OCI-LY1 (cell line): ENCODE results near the gene PCBP2.

Experiments used
- H2AFZ ChIP-seq: fragments of 200-600 bp; sonication (generic), shearing (Covaris generic); 2 replicates; pipeline ENCODE4 v1.6.0; 2014; ENCODE audit warnings: antibody characterized with exemption, mild to moderate bottlenecking, low read length
- H3F3A ChIP-seq: fragments of 200-600 bp; sonication (generic), shearing (Covaris generic); 2 replicates; pipeline ENCODE4 v1.6.0; 2014; ENCODE audit warnings: mild to moderate bottlenecking, antibody characterized with exemption, low read length, moderate library complexity; ENCODE audit not compliant: insufficient read depth
- H3K27ac ChIP-seq: fragments of 200-600 bp; sonication (generic); 2 replicates; pipeline ENCODE4 v1.5.1; 2014; ENCODE audit warnings: low read length, mixed run types, mild to moderate bottlenecking, low read depth; ENCODE audit not compliant: poor library complexity, severe bottlenecking
- H3K27me3 ChIP-seq: fragments of 200-600 bp; sonication (generic); 2 replicates; pipeline ENCODE4 v1.6.0; 2014; ENCODE audit warnings: antibody characterized with exemption, mild to moderate bottlenecking, low read length, moderate library complexity; ENCODE audit not compliant: insufficient read depth
- H3K36me3 ChIP-seq: fragments of 200-600 bp; sonication (generic); 2 replicates; pipeline ENCODE4 v1.6.1; 2014; ENCODE audit warnings: mild to moderate bottlenecking, antibody characterized with exemption, low read length, moderate library complexity, mixed read lengths; ENCODE audit not compliant: insufficient read depth
- H3K4me1 ChIP-seq: fragments of 200-600 bp; sonication (generic); 2 replicates; pipeline ENCODE4 v1.5.1; 2014; ENCODE audit warnings: mild to moderate bottlenecking, low read length, moderate library complexity; ENCODE audit not compliant: insufficient read depth, severe bottlenecking
- H3K4me2 ChIP-seq: fragments of 200-600 bp; sonication (generic), shearing (Covaris generic); 2 replicates; pipeline ENCODE4 v1.6.1; 2014; ENCODE audit warnings: low read length
- H3K4me3 ChIP-seq: fragments of 200-600 bp; sonication (generic); 2 replicates; pipeline ENCODE4 v1.5.1; 2014; ENCODE audit warnings: low read length, low read depth, mild to moderate bottlenecking, mixed read lengths; ENCODE audit not compliant: poor library complexity, severe bottlenecking
- H3K79me2 ChIP-seq: fragments of 200-600 bp; shearing (Covaris generic); 2 replicates; pipeline ENCODE4 v1.6.1; 2016; ENCODE audit warnings: mixed run types, low read length, mixed read lengths; ENCODE audit not compliant: insufficient read depth
- H3K9ac ChIP-seq: fragments of 200-600 bp; sonication (generic), shearing (Covaris generic); 2 replicates; pipeline ENCODE4 v1.6.1; 2014; ENCODE audit warnings: mild to moderate bottlenecking, low read length, mixed read lengths
- H3K9me2 ChIP-seq: fragments of 200-600 bp; sonication (generic), shearing (Covaris generic); 2 replicates; pipeline ENCODE4 v1.6.1; 2014; ENCODE audit warnings: low read depth, mild to moderate bottlenecking, low read length, mixed read lengths
- H3K9me3 ChIP-seq: fragments of 200-600 bp; shearing (Covaris generic); 2 replicates; pipeline ENCODE4 v1.6.1; 2014; ENCODE audit warnings: low read length, mixed read lengths
- H4K20me1 ChIP-seq: fragments of 200-600 bp; sonication (generic), shearing (Covaris generic); 2 replicates; pipeline ENCODE4 v1.6.0; 2016; ENCODE audit warnings: mild to moderate bottlenecking, low read length; ENCODE audit not compliant: insufficient read depth
- CTCF ChIP-seq: fragments of 200-600 bp; sonication (generic), shearing (Covaris generic); IDR thresholded peaks from 2 replicates; pipeline ENCODE4 v1.5.1; 2017; ENCODE audit warnings: mild to moderate bottlenecking, antibody characterized with exemption, low read length, moderate library complexity, mixed read lengths
- EZH2 ChIP-seq: fragments of 200-600 bp; sonication (generic), shearing (Covaris generic); IDR thresholded peaks from 2 replicates; pipeline ENCODE4 v1.8.0; 2017; ENCODE audit warnings: borderline replicate concordance, mixed run types, mild to moderate bottlenecking, antibody characterized with exemption, low read length, moderate library complexity, mixed read lengths

Gene PCBP2

GRCh38 chr12:53450936-53451335, 966 bp upstream of the PCBP2 start:
- peaks cover 19% of the 10 kb centered on the region for H4K20me1 ChIP-seq
- H3K9me3 ChIP-seq: no peaks in the 10 kb centered on the region
- no peak overlapping the region for H3K27ac ChIP-seq
- H3K79me2 ChIP-seq: peaks cover 38% of the 10 kb centered on the region
- TF ChIP-seq EZH2: no peak
- TF ChIP-seq CTCF: no peak
- peaks cover 61% of the 10 kb centered on the region for H3K36me3 ChIP-seq
- no peak overlapping the region for H3K4me2 ChIP-seq
- H3F3A ChIP-seq: no peaks in the 10 kb centered on the region
- H2AFZ ChIP-seq: no peak overlapping the region
- H3K4me3 ChIP-seq: no peak overlapping the region
- H3K9ac ChIP-seq: no peak overlapping the region
- no peaks in the 10 kb centered on the region for H3K27me3 ChIP-seq
- peaks cover 34% of the 10 kb centered on the region for H3K4me1 ChIP-seq
- no peaks in the 10 kb centered on the region for H3K9me2 ChIP-seq

- Histone ChIP-seq H3K27ac (peak overlapping the region; percentile 88), H3K79me2 (peaks cover 38% of the 10 kb centered on the region), H2AFZ (no peak overlapping the region), H4K20me1 (peaks cover 19% of the 10 kb centered on the region), H3K4me3 (peak overlapping the region; percentile 99), H3K9me2 (no peaks in the 10 kb centered on the region), H3K4me2 (peak overlapping the region; percentile 99), H3K4me1 (peaks cover 34% of the 10 kb centered on the region), H3K9ac (peak overlapping the region; percentile 100), H3K9me3 (no peaks in the 10 kb centered on the region), H3F3A (no peaks in the 10 kb centered on the region), H3K27me3 (no peaks in the 10 kb centered on the region), H3K36me3 (peaks cover 64% of the 10 kb centered on the region)
- TF ChIP-seq EZH2: no peak
- TF ChIP-seq CTCF: peak; percentile 60
Measured at GRCh38 chr12:53452159-53453077, 516 bp downstream of the PCBP2 start.

GRCh38 chr12:53453953-53454640, 2.2 kb downstream of the PCBP2 start:
- peaks cover 68% of the 10 kb centered on the region for H3K36me3 ChIP-seq
- no peak for TF ChIP-seq CTCF
- no peak for TF ChIP-seq EZH2
- no peaks in the 10 kb centered on the region for H3K27me3 ChIP-seq
- no peak overlapping the region for H3K27ac ChIP-seq
- H3F3A ChIP-seq: no peaks in the 10 kb centered on the region
- peaks cover 19% of the 10 kb centered on the region for H4K20me1 ChIP-seq
- no peak overlapping the region for H2AFZ ChIP-seq
- peak overlapping the region; percentile 99 for H3K4me3 ChIP-seq
- peak overlapping the region; percentile 100 for H3K9ac ChIP-seq
- H3K9me2 ChIP-seq: no peaks in the 10 kb centered on the region
- peaks cover 34% of the 10 kb centered on the region for H3K4me1 ChIP-seq
- H3K4me2 ChIP-seq: peak overlapping the region; percentile 99
- H3K79me2 ChIP-seq: peaks cover 38% of the 10 kb centered on the region
- H3K9me3 ChIP-seq: no peaks in the 10 kb centered on the region
